T-helper 17 cell (primary cell): ENCODE measurements around the gene PRDX2. TPM values are rescaled to one million over a fixed set of nuclear protein-coding genes. Genes with fewer than 3 reads are reported as not detected.
A peak's percentile ranks its signal among the peaks of the same experiment; 100 is the strongest.

ENCODE experiments used
- ATAC-seq: fragments of 150-1000 bp; cut with Tn5 transposase; 2 replicates; pipeline ENCODE4 v1.10.0; 2021; ENCODE audit warnings: mild to moderate bottlenecking, moderate library complexity
- DNase-seq, 3 donors: peaks; one replicate each; pipeline versions ENCODE4 v3.0.0 to v3.0.0-alpha.2; 2020 to 2021
- H3K9me3 ChIP-seq: one replicate; pipeline ENCODE4 v1.7.0; 2013; ENCODE audit warnings: low read length, mild to moderate bottlenecking; ENCODE audit not compliant: control insufficient read depth, poor library complexity, severe bottlenecking
- H3K27ac Mint-ChIP-seq: one replicate; pipeline ENCODE4 v1.8.0; 2022; ENCODE audit warnings: mild to moderate bottlenecking, moderate library complexity, mixed read lengths
- H3K27me3 Mint-ChIP-seq: one replicate; pipeline ENCODE4 v1.8.0; 2022; ENCODE audit warnings: mixed read lengths
- H3K36me3 Mint-ChIP-seq: one replicate; pipeline ENCODE4 v1.8.0; 2022; ENCODE audit warnings: low read depth, mixed read lengths
- H3K4me1 Mint-ChIP-seq: one replicate; pipeline ENCODE4 v1.8.0; 2022; ENCODE audit warnings: mild to moderate bottlenecking, mixed read lengths
- H3K4me3 Mint-ChIP-seq: one replicate; pipeline ENCODE4 v1.8.0; 2022; ENCODE audit warnings: mild to moderate bottlenecking, moderate library complexity, mixed read lengths
- total RNA-seq, 4 donors: library from RNA in 2 of 4; stranded (reverse) in 2 of 4; gene quantifications; one replicate each; pipeline ENCODE4 v1.2.3 and lab custom pipeline; 2022 to 2026

The PRDX2 gene
- total RNA-seq, 2 donors from 2014 or later, result 92.6 to 97.0 TPM

- Mint-ChIP-seq H3K27me3 (no peaks in the 10 kb centered on the region), H3K4me3 (peak overlapping the region; percentile 92), H3K36me3 (peaks cover 2% of the 10 kb centered on the region), H3K4me1 (peaks cover 30% of the 10 kb centered on the region), H3K27ac (peak overlapping the region; percentile 96)
- ATAC-seq (peak; percentile 12), DNase-seq (peak; percentile 72 to 81 (median 76))
- H3K9me3 ChIP-seq, result no peaks in the 10 kb centered on the region
Measured at GRCh38 chr19:12777217-12778016, 24.2 kb downstream of the PRDX2 start.

DNA sequence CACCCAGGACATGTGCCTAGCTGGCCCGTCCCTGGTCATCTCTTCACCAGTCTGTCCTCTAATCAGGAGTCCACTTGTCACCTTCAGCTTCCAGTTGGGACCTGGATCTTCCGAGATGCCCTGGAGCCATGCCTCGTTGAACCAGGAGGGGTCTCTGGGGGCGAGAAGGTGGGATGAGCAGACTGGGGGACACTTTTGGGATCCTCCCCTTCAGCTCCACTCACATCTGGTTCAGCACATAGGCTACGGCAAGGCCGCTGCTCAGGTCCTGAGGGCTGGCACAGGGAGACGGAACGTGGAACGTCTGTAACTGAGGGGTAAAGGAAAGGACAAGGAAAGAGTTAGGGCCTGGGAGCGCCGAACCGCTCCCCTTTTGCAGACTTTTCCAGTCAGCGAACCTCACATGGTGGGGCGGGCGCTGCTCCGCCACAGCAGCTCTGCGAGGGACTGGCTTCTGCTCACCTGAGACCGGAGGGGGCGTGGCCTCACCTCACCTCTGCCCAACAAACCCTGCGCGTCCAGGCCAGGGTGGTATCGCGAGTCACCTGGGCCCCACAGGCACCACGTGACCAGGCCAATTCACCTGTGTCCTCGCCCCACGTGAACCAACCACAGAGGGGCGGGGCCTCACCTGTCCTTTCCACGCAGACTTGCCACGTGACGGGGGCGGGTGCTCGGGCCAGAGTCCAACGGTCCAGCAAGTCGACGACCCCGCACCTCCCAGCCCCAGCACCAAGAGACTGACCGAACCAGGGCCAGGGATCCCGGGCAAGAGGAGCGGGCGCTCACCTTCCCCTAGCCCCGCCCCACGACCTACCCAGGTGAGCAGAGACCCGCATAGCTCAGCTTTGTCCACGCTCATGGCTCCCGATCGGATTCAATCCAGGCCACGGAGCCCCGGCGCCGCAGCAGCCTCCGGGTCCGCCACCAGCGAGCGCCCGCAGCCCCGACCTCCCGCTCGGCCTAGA lies 26.7 kb downstream of the PRDX2 start, which contains the start of gene HOOK2:
HOOK2 (minus strand) TSS at position 965 of the 968 bp plus-strand sequence; CDS start at position 862, 103 bp downstream.
- ATAC-seq (peak; percentile 13), DNase-seq (peak in 2 of 3 donors; percentile 31 to 39)
- Mint-ChIP-seq H3K36me3 (peaks cover 2% of the 10 kb centered on the region), H3K4me3 (peak within 1 kb of the TSS; percentile 84), H3K27ac (peak within 1 kb of the TSS; percentile 67), H3K4me1 (peaks cover 21% of the 10 kb centered on the region), H3K27me3 (no peaks in the 10 kb centered on the region)
- no peaks in the 10 kb centered on the region for H3K9me3 ChIP-seq

- H3K36me3 Mint-ChIP-seq, result peaks cover 2% of the 10 kb centered on the region
- no peaks in the 10 kb centered on the region for H3K9me3 ChIP-seq
- no peak for ATAC-seq
- no peaks in the 10 kb centered on the region for H3K27me3 Mint-ChIP-seq
- H3K4me3 Mint-ChIP-seq, result peak overlapping the region; percentile 80
- no peak overlapping the region for H3K27ac Mint-ChIP-seq
- peaks cover 15% of the 10 kb centered on the region for H3K4me1 Mint-ChIP-seq
- no peak for DNase-seq
Measured at GRCh38 chr19:12773571-12773970, 28.0 kb downstream of the PRDX2 start.

DNA sequence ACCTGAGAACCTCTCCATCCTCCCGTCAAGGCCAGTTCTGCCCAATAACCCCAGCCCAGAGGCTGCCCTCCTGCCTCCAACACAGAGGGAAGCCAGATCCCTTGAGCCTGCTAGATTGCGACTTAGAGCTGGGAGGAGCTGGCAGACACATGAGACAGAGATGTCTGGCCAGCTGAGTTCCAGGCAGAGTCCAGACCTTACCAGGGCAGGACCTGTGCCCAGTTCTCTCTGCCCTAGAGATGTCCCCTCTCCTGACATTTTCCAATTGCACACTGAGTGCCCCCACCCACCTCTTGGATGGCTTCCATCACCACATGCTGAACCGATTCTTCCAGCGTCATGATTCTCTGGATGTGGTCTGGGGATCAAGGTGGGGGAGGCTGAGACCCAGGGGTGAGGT lies 29.3 kb downstream of the PRDX2 start:
- DNase-seq (no peak), ATAC-seq (no peak)
- Mint-ChIP-seq H3K4me3 (no peak overlapping the region), H3K36me3 (peaks cover 2% of the 10 kb centered on the region), H3K27ac (peak overlapping the region; percentile 45), H3K4me1 (peaks cover 10% of the 10 kb centered on the region), H3K27me3 (no peaks in the 10 kb centered on the region)
- no peaks in the 10 kb centered on the region for H3K9me3 ChIP-seq

DNA sequence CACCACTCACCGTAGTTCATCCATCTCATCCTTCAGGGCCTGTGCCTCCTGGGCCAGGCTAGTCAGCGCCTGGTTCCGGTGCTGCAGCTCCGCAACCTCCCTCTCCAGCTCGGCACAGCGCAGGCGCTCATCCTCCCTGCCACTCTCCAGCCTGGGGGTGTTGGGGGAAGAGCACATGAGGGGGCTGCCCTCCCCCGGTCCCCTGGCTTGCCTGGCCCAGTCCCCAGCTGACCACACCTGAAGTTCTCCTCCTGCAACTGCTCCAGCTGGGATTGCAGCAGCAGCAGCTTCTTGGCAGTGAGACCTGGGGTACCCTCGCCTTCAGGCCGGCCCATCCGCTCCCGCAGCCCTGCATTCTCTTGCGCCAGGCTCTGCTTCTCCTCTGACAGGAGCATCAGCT lies 30.7 kb downstream of the PRDX2 start:
- H3K4me3 Mint-ChIP-seq, result no peak overlapping the region
- no peak overlapping the region for H3K27ac Mint-ChIP-seq
- no peaks in the 10 kb centered on the region for H3K27me3 Mint-ChIP-seq
- H3K4me1 Mint-ChIP-seq, result peaks cover 15% of the 10 kb centered on the region
- DNase-seq (no peak), ATAC-seq (no peak)
- peaks cover 2% of the 10 kb centered on the region for H3K36me3 Mint-ChIP-seq
- no peaks in the 10 kb centered on the region for H3K9me3 ChIP-seq

- H3K4me3 Mint-ChIP-seq, result peak overlapping the region; percentile 72
- peak; percentile 91 for ATAC-seq
- DNase-seq, result peak; percentile 44 to 70 (median 67)
- H3K27me3 Mint-ChIP-seq, result no peaks in the 10 kb centered on the region
- no peaks in the 10 kb centered on the region for H3K9me3 ChIP-seq
- H3K4me1 Mint-ChIP-seq, result peaks cover 15% of the 10 kb centered on the region
- H3K27ac Mint-ChIP-seq, result peak overlapping the region; percentile 16
- peaks cover 2% of the 10 kb centered on the region for H3K36me3 Mint-ChIP-seq
Measured at GRCh38 chr19:12769689-12770088, 31.9 kb downstream of the PRDX2 start.

- no peak overlapping the region for H3K27ac Mint-ChIP-seq
- no peak overlapping the region for H3K4me3 Mint-ChIP-seq
- ATAC-seq (no peak), DNase-seq (no peak)
- H3K9me3 ChIP-seq, result no peaks in the 10 kb centered on the region
- no peaks in the 10 kb centered on the region for H3K27me3 Mint-ChIP-seq
- H3K4me1 Mint-ChIP-seq, result peaks cover 7% of the 10 kb centered on the region
- no peaks in the 10 kb centered on the region for H3K36me3 Mint-ChIP-seq
Measured at GRCh38 chr19:12767666-12768065, 33.9 kb downstream of the PRDX2 start.

- H3K9me3 ChIP-seq, result no peaks in the 10 kb centered on the region
- no peaks in the 10 kb centered on the region for H3K27me3 Mint-ChIP-seq
- ATAC-seq (no peak), DNase-seq (no peak)
- H3K4me1 Mint-ChIP-seq, result peaks cover 7% of the 10 kb centered on the region
- no peak overlapping the region for H3K27ac Mint-ChIP-seq
- no peak overlapping the region for H3K4me3 Mint-ChIP-seq
- no peaks in the 10 kb centered on the region for H3K36me3 Mint-ChIP-seq
Measured at GRCh38 chr19:12767150-12767549, 34.5 kb downstream of the PRDX2 start.

DNA sequence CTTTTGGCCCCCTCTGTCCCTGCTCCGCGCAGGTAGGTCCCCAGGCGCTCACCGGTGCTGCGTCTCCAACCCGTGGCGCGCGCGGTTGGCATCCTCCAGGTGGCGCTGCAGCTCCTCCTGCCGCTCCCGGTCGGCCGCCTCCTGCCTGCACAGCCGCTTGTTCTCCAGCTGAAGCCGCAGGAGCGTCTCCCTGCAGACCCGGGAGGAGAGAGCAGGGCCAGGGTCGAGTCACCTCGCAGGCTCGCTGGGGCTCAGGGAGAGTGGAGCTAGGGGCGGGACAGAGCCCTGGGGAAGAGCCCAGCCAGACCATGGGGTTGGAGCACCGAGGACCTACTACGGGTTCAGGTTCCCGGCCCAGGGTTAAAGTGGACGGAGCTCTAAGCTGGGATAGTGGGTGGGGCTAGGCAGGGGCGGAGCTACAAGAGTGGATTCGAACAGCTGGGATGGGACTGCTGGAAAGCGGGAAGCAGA lies 35.5 kb downstream of the PRDX2 start:
- no peaks in the 10 kb centered on the region for H3K36me3 Mint-ChIP-seq
- no peaks in the 10 kb centered on the region for H3K27me3 Mint-ChIP-seq
- no peaks in the 10 kb centered on the region for H3K9me3 ChIP-seq
- H3K4me1 Mint-ChIP-seq, result peaks cover 7% of the 10 kb centered on the region
- ATAC-seq (peak; percentile 79), DNase-seq (peak; percentile 61 to 85 (median 79))
- H3K27ac Mint-ChIP-seq, result peak overlapping the region; percentile 21
- peak overlapping the region; percentile 36 for H3K4me3 Mint-ChIP-seq

DNA sequence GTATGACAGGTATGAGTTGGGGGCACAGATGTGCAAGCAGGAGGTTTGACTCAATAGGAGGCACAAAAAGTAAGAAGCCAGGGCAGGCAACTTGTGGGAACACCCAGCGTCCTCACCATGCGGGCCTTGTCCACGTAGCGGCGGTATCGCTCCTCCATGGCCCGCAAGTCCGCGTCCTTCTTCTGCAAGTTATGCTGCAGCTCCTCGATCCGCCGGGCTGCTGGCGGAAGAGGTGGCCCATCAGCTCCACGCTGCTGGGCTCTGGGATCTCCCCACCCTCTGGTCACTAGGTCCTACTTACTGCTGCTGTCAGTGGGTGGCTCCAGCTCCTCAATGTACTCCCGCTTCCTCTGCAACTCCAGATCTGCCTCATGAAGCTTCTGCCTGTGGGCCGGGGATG lies 36.9 kb downstream of the PRDX2 start:
- Mint-ChIP-seq H3K4me3 (no peak overlapping the region), H3K4me1 (peaks cover 9% of the 10 kb centered on the region), H3K27ac (no peak overlapping the region), H3K36me3 (no peaks in the 10 kb centered on the region), H3K27me3 (no peaks in the 10 kb centered on the region)
- ATAC-seq, result no peak
- H3K9me3 ChIP-seq, result no peaks in the 10 kb centered on the region
- DNase-seq, result no peak

GRCh38 chr19:12763100-12763499 lies 38.5 kb downstream of the PRDX2 start:
- no peak for ATAC-seq

GRCh38 chr19:12759686-12760085 lies 41.9 kb downstream of the PRDX2 start:
- no peaks in the 10 kb centered on the region for H3K9me3 ChIP-seq
- Mint-ChIP-seq H3K27ac (no peak overlapping the region), H3K36me3 (no peaks in the 10 kb centered on the region), H3K27me3 (peaks cover 12% of the 10 kb centered on the region), H3K4me1 (peaks cover 4% of the 10 kb centered on the region), H3K4me3 (no peak overlapping the region)
- ATAC-seq, result no peak
- no peak for DNase-seq

More at GRCh38 chr19:12763100-12763499, 38.5 kb downstream of the PRDX2 start:
- Mint-ChIP-seq H3K4me3 (no peak overlapping the region), H3K27ac (no peak overlapping the region), H3K36me3 (no peaks in the 10 kb centered on the region), H3K27me3 (no peaks in the 10 kb centered on the region), H3K4me1 (peaks cover 9% of the 10 kb centered on the region)
- no peaks in the 10 kb centered on the region for H3K9me3 ChIP-seq
- no peak for DNase-seq
